Left ventricle myocardium inferior (tissue), 1 donor: ENCODE results near the gene AMACR. TPM values are rescaled to one million over a fixed set of nuclear protein-coding genes. Genes with fewer than 3 reads are reported as not detected.
A peak's percentile ranks its signal among the peaks of the same experiment; 100 is the strongest.

Experiments used
- DNase-seq: peaks from one replicate; pipeline ENCODE4 v3.0.0-alpha.2; 2020
- H3K27ac ChIP-seq: fragments of 200-600 bp; replicated peaks from 2 replicates; pipeline ENCODE4 v1.8.0; 2021
- H3K27me3 ChIP-seq: fragments of 200-600 bp; 2 replicates; pipeline ENCODE4 v1.8.0; 2021; ENCODE audit warnings: low read depth
- H3K36me3 ChIP-seq: fragments of 200-600 bp; 2 replicates; pipeline ENCODE4 v1.8.0; 2021
- H3K4me1 ChIP-seq: fragments of 200-600 bp; 2 replicates; pipeline ENCODE4 v1.8.0; 2021
- H3K4me3 ChIP-seq: fragments of 200-600 bp; 2 replicates; pipeline ENCODE4 v1.8.0; 2021; ENCODE audit warnings: mild to moderate bottlenecking, moderate library complexity
- H3K9me3 ChIP-seq: fragments of 200-600 bp; replicated peaks from 2 replicates; pipeline ENCODE4 v1.8.0; 2021
- CTCF ChIP-seq: fragments of 200-600 bp; IDR thresholded peaks from 2 replicates; pipeline ENCODE4 v1.8.0; 2021; ENCODE audit warnings: antibody characterized with exemption, mild to moderate bottlenecking, borderline replicate concordance
- intact Hi-C: fragments of 100-400 bp; cut with micrococcal nuclease; formaldehyde crosslinking; loops from one replicate; pipeline ENCODE4 v1.11.0; 2022
- total RNA-seq: library from RNA; stranded (reverse); fragmentation: NEBNext Ultra II Directional; extraction: Animal tissue kit (Norgen Biotek cat#: 25700); gene quantifications from one replicate; pipeline ENCODE4 v1.2.1, GENCODE V29; 2021
- donor health status: DM: no; HTN: yes; CAD: no; lungs with severe emphysema.

Gene AMACR
- total RNA-seq, 1 donor from 2014 or later, result 6.1 TPM

- intact Hi-C loops, result no loop called here
Measured at GRCh38 chr5:34045996-34046395, 38.1 kb upstream of the AMACR start.

GRCh38 chr5:34045023-34045422 lies 37.2 kb upstream of the AMACR start:
- H3K4me1 ChIP-seq, result peaks cover 51% of the 10 kb centered on the region
- intact Hi-C loops, result no loop called here

More at GRCh38 chr5:34045996-34046395, 38.1 kb upstream of the AMACR start:
- Histone ChIP-seq H3K27me3 (no peaks in the 10 kb centered on the region), H3K4me3 (no peak overlapping the region), H3K4me1 (peaks cover 51% of the 10 kb centered on the region), H3K27ac (no peak overlapping the region), H3K9me3 (no peaks in the 10 kb centered on the region), H3K36me3 (peaks cover under 1% of the 10 kb centered on the region)
- TF ChIP-seq CTCF, result no peak
- DNase-seq, result no peak

GRCh38 chr5:34043099-34043876 lies 35.4 kb upstream of the AMACR start, which contains the start of gene C1QTNF3:
C1QTNF3 (minus strand) TSS chr5:34043213; CDS start chr5:34043125, 88 bp downstream.
- peaks cover 51% of the 10 kb centered on the region for H3K4me1 ChIP-seq
- H3K4me3 ChIP-seq, result no peak within 1 kb of the TSS
- intact Hi-C loops, result no loop called here

More at GRCh38 chr5:34045023-34045422, 37.2 kb upstream of the AMACR start:
- Histone ChIP-seq H3K27ac (peak overlapping the region; percentile 56), H3K27me3 (no peaks in the 10 kb centered on the region), H3K9me3 (no peaks in the 10 kb centered on the region), H3K36me3 (no peaks in the 10 kb centered on the region), H3K4me3 (no peak overlapping the region)
- DNase-seq, result no peak
- no peak for TF ChIP-seq CTCF

GRCh38 chr5:34042321-34042720 lies 34.5 kb upstream of the AMACR start:
- H3K4me1 ChIP-seq, result peaks cover 50% of the 10 kb centered on the region
- no peak overlapping the region for H3K4me3 ChIP-seq
- TF ChIP-seq CTCF, result no peak
- H3K9me3 ChIP-seq, result no peaks in the 10 kb centered on the region
- no peak overlapping the region for H3K27ac ChIP-seq
- no peaks in the 10 kb centered on the region for H3K36me3 ChIP-seq
- intact Hi-C loops, result no loop called here
- peak; percentile 41 for DNase-seq
- H3K27me3 ChIP-seq, result no peaks in the 10 kb centered on the region

More at GRCh38 chr5:34043099-34043876, 35.4 kb upstream of the AMACR start, which contains the start of gene C1QTNF3:
- no peaks in the 10 kb centered on the region for H3K36me3 ChIP-seq
- TF ChIP-seq CTCF, result no peak
- no peaks in the 10 kb centered on the region for H3K27me3 ChIP-seq
- no peaks in the 10 kb centered on the region for H3K9me3 ChIP-seq
- DNase-seq, result no peak
- H3K27ac ChIP-seq, result no peak within 1 kb of the TSS

- no peak overlapping the region for H3K4me3 ChIP-seq
- H3K9me3 ChIP-seq, result no peaks in the 10 kb centered on the region
- H3K4me1 ChIP-seq, result peaks cover 48% of the 10 kb centered on the region
- H3K27ac ChIP-seq, result no peak overlapping the region
- no peak for TF ChIP-seq CTCF
- DNase-seq, result no peak
- no peaks in the 10 kb centered on the region for H3K36me3 ChIP-seq
- intact Hi-C loops, result no loop called here
- no peaks in the 10 kb centered on the region for H3K27me3 ChIP-seq
Measured at GRCh38 chr5:34041247-34041972, 33.6 kb upstream of the AMACR start.
